A673 (cell line): ENCODE results near the gene TNS1.

Experiments used
- EZH2 ChIP-seq: fragments of 200-600 bp; sonication (generic); IDR thresholded peaks from 2 replicates; pipeline ENCODE4 v1.6.1; 2017; ENCODE audit warnings: borderline replicate concordance, low read depth, mild to moderate bottlenecking, mixed read lengths, antibody characterized with exemption, low read length; ENCODE audit not compliant: poor library complexity, severe bottlenecking
- TF ChIP-seq, protein P1 (sequence below): fragments of 300-800, 200-600 bp; sonication (generic); conservative IDR thresholded peaks from 2 replicates; pipeline ENCODE4 v1.5.1; 2017; ENCODE audit warnings: low read depth, mild to moderate bottlenecking, antibody characterized with exemption, low read length, moderate library complexity, mixed read lengths

DNA sequence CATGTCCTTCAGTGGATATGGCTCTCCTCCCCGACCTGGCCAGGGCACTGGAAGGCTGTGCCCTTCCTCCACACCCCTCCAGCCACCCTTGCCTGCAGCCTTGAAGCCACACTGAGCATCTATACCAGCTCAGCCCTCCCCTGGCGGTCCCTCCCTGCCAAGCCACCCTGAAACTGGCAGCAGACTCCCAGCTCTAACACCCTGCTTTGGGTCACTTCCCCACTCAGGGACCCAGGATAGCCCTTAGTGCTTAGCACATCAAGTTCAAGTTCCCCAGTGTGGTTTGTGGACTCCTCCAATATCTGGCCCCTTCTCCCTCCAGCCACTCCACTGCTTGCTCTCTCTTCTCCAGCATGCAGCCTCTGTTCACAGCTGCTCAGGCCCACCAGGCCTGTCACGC lies 89.4 kb downstream of the TNS1 start:
- TF ChIP-seq, protein P1, sequence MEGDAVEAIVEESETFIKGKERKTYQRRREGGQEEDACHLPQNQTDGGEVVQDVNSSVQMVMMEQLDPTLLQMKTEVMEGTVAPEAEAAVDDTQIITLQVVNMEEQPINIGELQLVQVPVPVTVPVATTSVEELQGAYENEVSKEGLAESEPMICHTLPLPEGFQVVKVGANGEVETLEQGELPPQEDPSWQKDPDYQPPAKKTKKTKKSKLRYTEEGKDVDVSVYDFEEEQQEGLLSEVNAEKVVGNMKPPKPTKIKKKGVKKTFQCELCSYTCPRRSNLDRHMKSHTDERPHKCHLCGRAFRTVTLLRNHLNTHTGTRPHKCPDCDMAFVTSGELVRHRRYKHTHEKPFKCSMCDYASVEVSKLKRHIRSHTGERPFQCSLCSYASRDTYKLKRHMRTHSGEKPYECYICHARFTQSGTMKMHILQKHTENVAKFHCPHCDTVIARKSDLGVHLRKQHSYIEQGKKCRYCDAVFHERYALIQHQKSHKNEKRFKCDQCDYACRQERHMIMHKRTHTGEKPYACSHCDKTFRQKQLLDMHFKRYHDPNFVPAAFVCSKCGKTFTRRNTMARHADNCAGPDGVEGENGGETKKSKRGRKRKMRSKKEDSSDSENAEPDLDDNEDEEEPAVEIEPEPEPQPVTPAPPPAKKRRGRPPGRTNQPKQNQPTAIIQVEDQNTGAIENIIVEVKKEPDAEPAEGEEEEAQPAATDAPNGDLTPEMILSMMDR, result no peak
- TF ChIP-seq EZH2, result no peak
